ENCODE results near the gene TTC29.

Gene TTC29

GRCh38 chr4:146945556-146946374 lies at the start of gene TTC29:
Gene TTC29, minus strand, starts transcription at chr4:146945864. Its CDS starts 5,969 bp downstream, at chr4:146939895.
- peak in 13 of 14 donors; percentile 13 to 81 (median 65) for DNase-seq

GRCh38 chr4:146981651-146982050 lies 36.0 kb upstream of the TTC29 start:
- no peak for DNase-seq

- DNase-seq = no peak
These were observed 33.0 kb upstream of the TTC29 start for GRCh38 chr4:146978641-146979040.

GRCh38 chr4:146976145-146976544 lies 30.5 kb upstream of the TTC29 start:
- no peak for DNase-seq

- peak in 1 of 14 donors; percentile 78 for DNase-seq
These were observed 29.9 kb upstream of the TTC29 start for GRCh38 chr4:146975527-146975926.

- DNase-seq = no peak
These were observed 29.4 kb upstream of the TTC29 start for GRCh38 chr4:146975036-146975435.

GRCh38 chr4:146972036-146972435 lies 26.4 kb upstream of the TTC29 start:
- DNase-seq = no peak

GRCh38 chr4:146969126-146969525 lies 23.5 kb upstream of the TTC29 start:
- DNase-seq = no peak

- DNase-seq = no peak
These were observed 15.0 kb upstream of the TTC29 start for GRCh38 chr4:146960634-146961033.

- DNase-seq = no peak
These were observed 14.0 kb upstream of the TTC29 start for GRCh38 chr4:146959692-146960091.

- no peak for DNase-seq
These were observed 11.6 kb upstream of the TTC29 start for GRCh38 chr4:146957237-146957636.

GRCh38 chr4:146952896-146953295 lies 7.2 kb upstream of the TTC29 start:
- DNase-seq = no peak

- DNase-seq = no peak
These were observed 3.9 kb upstream of the TTC29 start for GRCh38 chr4:146949559-146949958.

- DNase-seq = no peak
These were observed 1.8 kb downstream of the TTC29 start for GRCh38 chr4:146943691-146944375.

- DNase-seq = no peak
These were observed 13.5 kb downstream of the TTC29 start for GRCh38 chr4:146932116-146932515.

- DNase-seq = no peak
These were observed 15.0 kb downstream of the TTC29 start for GRCh38 chr4:146930673-146931072.

- DNase-seq = no peak
These were observed 18.0 kb downstream of the TTC29 start for GRCh38 chr4:146927695-146928094.

- no peak for DNase-seq
These were observed 29.1 kb downstream of the TTC29 start for GRCh38 chr4:146916479-146917076.

GRCh38 chr4:146915132-146915531 lies 30.5 kb downstream of the TTC29 start:
- no peak for DNase-seq

GRCh38 chr4:146900295-146900694 lies 45.4 kb downstream of the TTC29 start:
- no peak for DNase-seq

GRCh38 chr4:146890301-146890700 lies 55.4 kb downstream of the TTC29 start:
- no peak for DNase-seq

GRCh38 chr4:146883070-146883469 lies 62.6 kb downstream of the TTC29 start:
- DNase-seq = no peak

GRCh38 chr4:146857298-146857697 lies 88.4 kb downstream of the TTC29 start:
- DNase-seq = no peak

- DNase-seq = no peak
These were observed 89.9 kb downstream of the TTC29 start for GRCh38 chr4:146855761-146856160.
